HG03139 (cell line): ENCODE results near the gene FLNB.

Experiments used
- ATAC-seq: cut with Tn5 transposase; IDR thresholded peaks from one replicate; pipeline ENCODE4 v1.9.1; 2021; ENCODE audit not compliant: unreplicated experiment

The FLNB gene

GRCh38 chr3:58008141-58009025 lies at the start of gene FLNB:
FLNB (plus strand) TSS chr3:58008422; CDS start chr3:58008565, 143 bp downstream.
- ATAC-seq: peak; percentile 61

- ATAC-seq: no peak
Observed at GRCh38 chr3:57958642-57959422, 49.4 kb upstream of the FLNB start.

- no peak for ATAC-seq
Observed at GRCh38 chr3:57959423-57960173, 48.6 kb upstream of the FLNB start.

GRCh38 chr3:57960174-57960505 lies 48.1 kb upstream of the FLNB start:
- no peak for ATAC-seq

- ATAC-seq: no peak
Observed at GRCh38 chr3:57961177-57961827, 46.9 kb upstream of the FLNB start.

GRCh38 chr3:57961828-57962447 lies 46.3 kb upstream of the FLNB start:
- ATAC-seq: no peak

GRCh38 chr3:57962448-57962834 lies 45.8 kb upstream of the FLNB start:
- ATAC-seq: no peak

- no peak for ATAC-seq
Observed at GRCh38 chr3:57963811-57964346, 44.3 kb upstream of the FLNB start.

GRCh38 chr3:57966829-57967228 lies 41.4 kb upstream of the FLNB start:
- ATAC-seq: no peak

GRCh38 chr3:57967590-57967989 lies 40.6 kb upstream of the FLNB start:
- ATAC-seq: no peak

- no peak for ATAC-seq
Observed at GRCh38 chr3:57968501-57968900, 39.7 kb upstream of the FLNB start.

GRCh38 chr3:57971975-57972374 lies 36.2 kb upstream of the FLNB start:
- no peak for ATAC-seq

- no peak for ATAC-seq
Observed at GRCh38 chr3:57972531-57973111, 35.6 kb upstream of the FLNB start.

GRCh38 chr3:57973715-57974477 lies 34.3 kb upstream of the FLNB start:
- no peak for ATAC-seq

- no peak for ATAC-seq
Observed at GRCh38 chr3:57974796-57975388, 33.3 kb upstream of the FLNB start.

GRCh38 chr3:57977818-57978235 lies 30.4 kb upstream of the FLNB start:
- no peak for ATAC-seq

GRCh38 chr3:57978316-57978715 lies 29.9 kb upstream of the FLNB start:
- no peak for ATAC-seq

- ATAC-seq: no peak
Observed at GRCh38 chr3:57980416-57980815, 27.8 kb upstream of the FLNB start.
